T47D (cell line): Measurements from ENCODE around the gene ADRA1B.

Experiments
- DNase-seq, 2 experiments: peaks; one replicate each; pipeline versions ENCODE4 v3.0.0 to v3.0.0-alpha.2; 2011 to 2012; ENCODE audit warnings: low read depth in 1 of 2, low spot score in 1 of 2
- JUND ChIP-seq: IDR thresholded peaks from 2 replicates; pipeline ENCODE4 v1.6.1; 2012; ENCODE audit warnings: low read depth
- in situ Hi-C: cut with HindIII; loops from 2 replicates; pipeline ENCODE4 v1.10.0; 2016; ENCODE audit warnings: low sequenced_read_pairs, low pct_unique_long_range_greater_than_20kb

Gene ADRA1B

GRCh38 chr5:159890141-159890540, 26.1 kb upstream of the ADRA1B start:
- TF ChIP-seq JUND, result no peak
- in situ Hi-C loops, result no loop called here
- DNase-seq, result no peak

- TF ChIP-seq JUND, result no peak
- no peak for DNase-seq
- in situ Hi-C loops, result no loop called here
These were observed 24.9 kb upstream of the ADRA1B start for GRCh38 chr5:159891371-159891770.

GRCh38 chr5:159893040-159893695, 23.1 kb upstream of the ADRA1B start:
- in situ Hi-C loops, result no loop called here
- no peak for DNase-seq
- TF ChIP-seq JUND, result no peak

GRCh38 chr5:159894149-159894720, 22.0 kb upstream of the ADRA1B start:
- no peak for TF ChIP-seq JUND
- DNase-seq, result no peak
- in situ Hi-C loops, result no loop called here

GRCh38 chr5:159897786-159898393, 18.4 kb upstream of the ADRA1B start:
- no peak for TF ChIP-seq JUND
- DNase-seq, result no peak
- in situ Hi-C loops, result no loop called here

- no peak for TF ChIP-seq JUND
- in situ Hi-C loops, result no loop called here
- DNase-seq, result no peak
These were observed 16.9 kb upstream of the ADRA1B start for GRCh38 chr5:159899067-159900049.

GRCh38 chr5:159901308-159901707, 15.0 kb upstream of the ADRA1B start:
- in situ Hi-C loops, result no loop called here
- TF ChIP-seq JUND, result no peak

GRCh38 chr5:159901772-159902171, 14.5 kb upstream of the ADRA1B start:
- no peak for DNase-seq
- in situ Hi-C loops, result no loop called here
- no peak for TF ChIP-seq JUND

More at GRCh38 chr5:159901308-159901707, 15.0 kb upstream of the ADRA1B start:
- DNase-seq, result no peak

- in situ Hi-C loops, result no loop called here
- TF ChIP-seq JUND, result no peak
- no peak for DNase-seq
These were observed 13.7 kb upstream of the ADRA1B start for GRCh38 chr5:159902444-159903121.

GRCh38 chr5:159903131-159903530, 13.2 kb upstream of the ADRA1B start:
- no peak for TF ChIP-seq JUND
- in situ Hi-C loops, result no loop called here
- no peak for DNase-seq

- in situ Hi-C loops, result no loop called here
- no peak for TF ChIP-seq JUND
- DNase-seq, result no peak
These were observed 11.4 kb upstream of the ADRA1B start for GRCh38 chr5:159904874-159905273.

- peak in 1 of 2 experiments; percentile 47 for DNase-seq
- TF ChIP-seq JUND, result no peak
- in situ Hi-C loops, result no loop called here
These were observed 10.8 kb upstream of the ADRA1B start for GRCh38 chr5:159905496-159905895.

GRCh38 chr5:159906463-159906862, 9.8 kb upstream of the ADRA1B start:
- no peak for TF ChIP-seq JUND
- DNase-seq, result no peak
- in situ Hi-C loops, result no loop called here
